PC-3 (cell line): ENCODE measurements around the gene ANKRD40CL. TPM values are rescaled to one million over a fixed set of nuclear protein-coding genes. Genes with fewer than 3 reads are reported as not detected.

Source experiments
- ATAC-seq: fragments of 200-7000 bp; cut with Tn5 transposase; 2 replicates; pipeline ENCODE4 v1.9.1; 2020; ENCODE audit warnings: mild to moderate bottlenecking, moderate library complexity
- BruUV-seq: library from RNA; stranded (reverse); fragments of 400-500 nt; replicated peaks from 2 replicates; lab custom pipeline; 2021; lab: Mats Ljungman, UMichigan
- CTCF ChIA-PET: fragments of 300-600 bp; sonication (Branson Sonifier 250); formaldehyde crosslinking; loops from one replicate; lab custom pipeline; 2022; ENCODE audit warnings: antibody characterized with exemption; lab: Charles Lee
- POLR2A ChIA-PET: fragments of 300-600 bp; sonication (Branson Sonifier 250); formaldehyde crosslinking; loops from one replicate; lab custom pipeline; 2022; ENCODE audit warnings: antibody characterized with exemption; ENCODE audit not compliant: unreplicated experiment; lab: Charles Lee
- DNase-seq: peaks from one replicate; pipeline ENCODE4 v3.0.0-alpha.2; 2015
- H2AFZ ChIP-seq: fragments of 300-600 bp; sonication (generic); 2 replicates; pipeline ENCODE4 v1.6.0; 2016; ENCODE audit warnings: antibody characterized with exemption, low read length
- H3F3A ChIP-seq: fragments of 300-600 bp; sonication (generic); one replicate; pipeline ENCODE4 v1.6.0; 2017; ENCODE audit warnings: antibody characterized with exemption, low read length, control low read depth, mild to moderate bottlenecking; ENCODE audit not compliant: unreplicated experiment
- H3K27ac ChIP-seq: fragments of 300-600 bp; sonication (generic); 2 replicates; pipeline ENCODE4 v1.5.1; 2016; ENCODE audit warnings: mild to moderate bottlenecking, low read length
- H3K27me3 ChIP-seq: fragments of 300-600 bp; sonication (generic); 2 replicates; pipeline ENCODE4 v1.6.1; 2016; ENCODE audit warnings: low read length, mixed read lengths
- H3K36me3 ChIP-seq: fragments of 300-600 bp; sonication (generic); 2 replicates; pipeline ENCODE4 v1.6.1; 2016; ENCODE audit warnings: low read depth, mixed run types, low read length, mixed read lengths
- H3K4me1 ChIP-seq: fragments of 300-600 bp; sonication (generic); 2 replicates; pipeline ENCODE4 v1.5.1; 2016; ENCODE audit warnings: low read length; ENCODE audit not compliant: insufficient read depth
- H3K4me2 ChIP-seq: fragments of 300-600 bp; sonication (generic); 2 replicates; pipeline ENCODE4 v1.6.0; 2016; ENCODE audit warnings: low read length
- H3K4me3 ChIP-seq: fragments of 300-600 bp; sonication (generic); 2 replicates; pipeline ENCODE4 v1.5.1; 2016; ENCODE audit warnings: mild to moderate bottlenecking, low read length, mixed read lengths
- H3K79me2 ChIP-seq: fragments of 300-600 bp; sonication (generic); 2 replicates; pipeline ENCODE4 v1.6.1; 2017; ENCODE audit warnings: low read length, mixed read lengths
- H3K9ac ChIP-seq: fragments of 300-600 bp; sonication (generic); 2 replicates; pipeline ENCODE4 v1.6.0; 2016; ENCODE audit warnings: mild to moderate bottlenecking, low read length
- H3K9me2 ChIP-seq: fragments of 300-600 bp; sonication (generic); replicated peaks from 2 replicates; pipeline ENCODE4 v1.6.1; 2016; ENCODE audit warnings: mixed run types, low read length, mixed read lengths
- H3K9me3 ChIP-seq: fragments of 300-600 bp; sonication (generic); 2 replicates; pipeline ENCODE4 v1.6.1; 2016; ENCODE audit warnings: low read length, mixed read lengths
- H4K20me1 ChIP-seq: fragments of 300-600 bp; sonication (generic); 2 replicates; pipeline ENCODE4 v1.6.1; 2016; ENCODE audit warnings: low read length, mixed read lengths
- EZH2 ChIP-seq: fragments of 300-600 bp; sonication (generic); IDR thresholded peaks from one replicate; pipeline ENCODE4 v1.6.1; 2017; ENCODE audit warnings: antibody characterized with exemption, mild to moderate bottlenecking, low read length; ENCODE audit not compliant: unreplicated experiment
- EZH2phosphoT487 ChIP-seq: fragments of 300-600 bp; sonication (generic); IDR thresholded peaks from 2 replicates; pipeline ENCODE4 v1.6.1; 2018; ENCODE audit warnings: mild to moderate bottlenecking, antibody characterized with exemption, low read length, borderline replicate concordance
- intact Hi-C: fragments of 100-400 bp; cut with micrococcal nuclease; formaldehyde crosslinking; loops from 2 replicates; pipeline ENCODE4 v1.9.0; 2023
- total RNA-seq: library from RNA; depleted of rRNA; stranded (reverse); fragments of >200 nt; gene quantifications from 2 replicates; pipeline ENCODE4 v1.2.3, GENCODE V29; 2014
- TF ChIP-seq, protein P1 (sequence below): fragments of 300-600 bp; sonication (generic); conservative IDR thresholded peaks from 2 replicates; pipeline ENCODE4 v1.5.1; 2017; ENCODE audit warnings: antibody characterized with exemption, low read depth, mild to moderate bottlenecking, low read length

Gene ANKRD40CL
- total RNA-seq, 1 experiment from 2014 or later: not detected

- peaks cover 37% of the 10 kb centered on the region for H3K4me1 ChIP-seq
- POLR2A ChIA-PET: no interaction called here
Measured at GRCh38 chr17:50722746-50723145, 44.6 kb downstream of the ANKRD40CL start.

GRCh38 chr17:50721194-50722010 is 45.9 kb downstream of the ANKRD40CL start:
- H3K4me1 ChIP-seq: peaks cover 27% of the 10 kb centered on the region
- BruUV-seq: no TSS peak
- no peak overlapping the region for H3K27ac ChIP-seq
- H3K4me2 ChIP-seq: peak overlapping the region; percentile 91
- no peak overlapping the region for H2AFZ ChIP-seq
- H4K20me1 ChIP-seq: peaks cover 67% of the 10 kb centered on the region
- peaks cover 6% of the 10 kb centered on the region; the same call in 1 of the 2 replicates for H3K36me3 ChIP-seq
- H3K79me2 ChIP-seq: peaks cover 76% of the 10 kb centered on the region
- intact Hi-C loops: no loop called here
- H3K9ac ChIP-seq: peak overlapping the region; percentile 97
- no peak for TF ChIP-seq EZH2phosphoT487
- TF ChIP-seq, protein P1, sequence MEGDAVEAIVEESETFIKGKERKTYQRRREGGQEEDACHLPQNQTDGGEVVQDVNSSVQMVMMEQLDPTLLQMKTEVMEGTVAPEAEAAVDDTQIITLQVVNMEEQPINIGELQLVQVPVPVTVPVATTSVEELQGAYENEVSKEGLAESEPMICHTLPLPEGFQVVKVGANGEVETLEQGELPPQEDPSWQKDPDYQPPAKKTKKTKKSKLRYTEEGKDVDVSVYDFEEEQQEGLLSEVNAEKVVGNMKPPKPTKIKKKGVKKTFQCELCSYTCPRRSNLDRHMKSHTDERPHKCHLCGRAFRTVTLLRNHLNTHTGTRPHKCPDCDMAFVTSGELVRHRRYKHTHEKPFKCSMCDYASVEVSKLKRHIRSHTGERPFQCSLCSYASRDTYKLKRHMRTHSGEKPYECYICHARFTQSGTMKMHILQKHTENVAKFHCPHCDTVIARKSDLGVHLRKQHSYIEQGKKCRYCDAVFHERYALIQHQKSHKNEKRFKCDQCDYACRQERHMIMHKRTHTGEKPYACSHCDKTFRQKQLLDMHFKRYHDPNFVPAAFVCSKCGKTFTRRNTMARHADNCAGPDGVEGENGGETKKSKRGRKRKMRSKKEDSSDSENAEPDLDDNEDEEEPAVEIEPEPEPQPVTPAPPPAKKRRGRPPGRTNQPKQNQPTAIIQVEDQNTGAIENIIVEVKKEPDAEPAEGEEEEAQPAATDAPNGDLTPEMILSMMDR: no peak
- TF ChIP-seq EZH2: no peak
- DNase-seq (no peak), ATAC-seq (no peak)
- H3F3A ChIP-seq: no peaks in the 10 kb centered on the region
- no peaks in the 10 kb centered on the region for H3K27me3 ChIP-seq
- peak overlapping the region; percentile 91 for H3K4me3 ChIP-seq
- H3K9me3 ChIP-seq: no peaks in the 10 kb centered on the region
- H3K9me2 ChIP-seq: no peaks in the 10 kb centered on the region
- ChIA-PET CTCF (no interaction called here), POLR2A (no interaction called here)

More at GRCh38 chr17:50722746-50723145, 44.6 kb downstream of the ANKRD40CL start:
- Histone ChIP-seq H3K9me3 (no peaks in the 10 kb centered on the region), H3K9me2 (no peaks in the 10 kb centered on the region), H3K36me3 (peaks cover 6% of the 10 kb centered on the region; the same call in 1 of the 2 replicates), H2AFZ (no peak overlapping the region), H3K79me2 (peaks cover 89% of the 10 kb centered on the region), H3K27me3 (no peaks in the 10 kb centered on the region), H3F3A (peaks cover 4% of the 10 kb centered on the region), H4K20me1 (peaks cover 79% of the 10 kb centered on the region), H3K4me2 (peak overlapping the region; percentile 91), H3K9ac (no peak overlapping the region), H3K4me3 (peak overlapping the region; percentile 91), H3K27ac (no peak overlapping the region)
- BruUV-seq: no TSS peak
- intact Hi-C loops: no loop called here
- DNase-seq (no peak), ATAC-seq (no peak)
- CTCF ChIA-PET: no interaction called here
- TF ChIP-seq EZH2: no peak
- TF ChIP-seq, protein P1: no peak
- TF ChIP-seq EZH2phosphoT487: no peak
